Measurements from ENCODE around the gene GRM2. TPM values are rescaled to one million over a fixed set of nuclear protein-coding genes. Genes with fewer than 3 reads are reported as not detected.
A peak's percentile ranks its signal among the peaks of the same experiment; 100 is the strongest.

The GRM2 gene
- total RNA-seq, 4 donors from 2014 or later: 0.18 to 0.20 TPM; not detected in 2

- no peak for DNase-seq
- Histone ChIP-seq H3K4me3 (no peak overlapping the region), H3K36me3 (peaks cover 0 to 20% of the 10 kb centered on the region in 2 donors), H3K27me3 (no peaks in the 10 kb centered on the region), H3K4me1 (peaks cover 28 to 39% of the 10 kb centered on the region in 2 donors), H3K9me3 (no peaks in the 10 kb centered on the region), H3K27ac (peak overlapping the region; percentile 68 to 82 (median 81))
- ATAC-seq: no peak
- in situ Hi-C loops (cut with MboI; ENCODE audit: low sequenced_read_pairs in 4 of 4): loop anchor here in 1 of 4 donors (25.0 kb wide), 1 partner anchor 300 kb away; the partner anchor contains the start of genes MANF and RBM15B
- intact Hi-C loops (cut with DNase I; ENCODE audit: low total_unique reads): no loop called here
- TF ChIP-seq CTCF (IDR thresholded peaks at IDR 0.05 in 4 of 5, conservative IDR thresholded peaks at IDR 0.05 in 1 of 5) (no peak), POLR2A (IDR thresholded peaks at IDR 0.05) (no peak)
Observed at GRCh38 chr3:51687431-51688205, 19.2 kb upstream of the GRM2 start.

- Histone ChIP-seq H3K9me3 (no peaks in the 10 kb centered on the region), H3K4me1 (peaks cover 28 to 39% of the 10 kb centered on the region in 2 donors), H3K27me3 (no peaks in the 10 kb centered on the region), H3K36me3 (peaks cover 0 to 24% of the 10 kb centered on the region in 2 donors), H3K27ac (peak overlapping the region in 3 of 4 donors; percentile 81 to 82 (median 81)), H3K4me3 (no peak overlapping the region)
- ATAC-seq (no peak), DNase-seq (no peak)
- in situ Hi-C loops (cut with MboI; ENCODE audit: low sequenced_read_pairs in 4 of 4): loop anchor here in 1 of 4 donors (25.0 kb wide), 1 partner anchor 301 kb away; the partner anchor contains the start of genes MANF and RBM15B
- TF ChIP-seq POLR2A (IDR thresholded peaks at IDR 0.05): no peak
- TF ChIP-seq CTCF (IDR thresholded peaks at IDR 0.05 in 4 of 5, conservative IDR thresholded peaks at IDR 0.05 in 1 of 5): no peak
- intact Hi-C loops (cut with DNase I; ENCODE audit: low total_unique reads): no loop called here
Observed at GRCh38 chr3:51688206-51688600, 18.7 kb upstream of the GRM2 start.

GRCh38 chr3:51691021-51691420 is 15.8 kb upstream of the GRM2 start:
- Histone ChIP-seq H3K27me3 (no peaks in the 10 kb centered on the region), H3K4me3 (no peak overlapping the region), H3K9me3 (no peaks in the 10 kb centered on the region), H3K27ac (peak overlapping the region; percentile 2 to 43 (median 38)), H3K4me1 (peaks cover 21 to 26% of the 10 kb centered on the region in 2 donors), H3K36me3 (peaks cover 0 to 7% of the 10 kb centered on the region in 2 donors)
- DNase-seq (no peak), ATAC-seq (no peak)
- in situ Hi-C loops (cut with MboI; ENCODE audit: low sequenced_read_pairs in 4 of 4) (loop anchor here in 1 of 4 donors (25.0 kb wide), 1 partner anchor 304 kb away; the partner anchor contains the start of genes MANF and RBM15B), intact Hi-C loops (cut with DNase I; ENCODE audit: low total_unique reads) (no loop called here)
- no peak for TF ChIP-seq CTCF (IDR thresholded peaks at IDR 0.05 in 4 of 5, conservative IDR thresholded peaks at IDR 0.05 in 1 of 5)
- no peak for TF ChIP-seq POLR2A (IDR thresholded peaks at IDR 0.05)

GRCh38 chr3:51691949-51692348 is 14.9 kb upstream of the GRM2 start:
- Histone ChIP-seq H3K4me3 (no peak overlapping the region), H3K36me3 (peaks cover 0 to 6% of the 10 kb centered on the region in 2 donors), H3K27ac (no peak overlapping the region), H3K27me3 (no peaks in the 10 kb centered on the region), H3K4me1 (peaks cover 12 to 16% of the 10 kb centered on the region in 2 donors), H3K9me3 (no peaks in the 10 kb centered on the region)
- in situ Hi-C loops (cut with MboI; ENCODE audit: low sequenced_read_pairs in 4 of 4) (loop anchor here in 1 of 4 donors (25.0 kb wide), 1 partner anchor 305 kb away; the partner anchor contains the start of genes MANF and RBM15B), intact Hi-C loops (cut with DNase I; ENCODE audit: low total_unique reads) (no loop called here)
- ATAC-seq (no peak), DNase-seq (no peak)
- no peak for TF ChIP-seq POLR2A (IDR thresholded peaks at IDR 0.05)
- no peak for TF ChIP-seq CTCF (IDR thresholded peaks at IDR 0.05 in 4 of 5, conservative IDR thresholded peaks at IDR 0.05 in 1 of 5)

Data from gastrocnemius medialis (tissue), 4 donors.